ENCODE data around the gene SORCS2.

DNA sequence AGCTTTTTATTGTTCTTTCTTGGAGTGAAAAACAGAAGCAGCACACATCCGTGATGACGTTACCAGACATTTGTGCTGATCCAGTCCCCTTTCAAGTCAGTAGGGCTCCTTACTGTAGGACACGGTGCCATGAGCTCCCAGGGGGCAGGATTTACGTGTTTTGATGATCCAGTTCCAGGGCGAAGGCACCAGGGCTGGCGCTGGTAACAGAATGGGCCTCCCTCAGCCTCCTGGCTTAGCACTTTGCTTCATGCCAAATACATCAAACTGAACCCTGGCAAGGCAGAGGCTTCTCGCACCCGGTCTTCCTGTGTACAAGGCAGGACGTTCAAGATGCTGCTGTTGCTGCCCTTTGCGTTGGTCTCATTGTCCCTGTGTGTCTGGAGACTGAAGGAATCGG is 309.0 kb downstream of the SORCS2 start:
- TF ChIP-seq, protein P1, sequence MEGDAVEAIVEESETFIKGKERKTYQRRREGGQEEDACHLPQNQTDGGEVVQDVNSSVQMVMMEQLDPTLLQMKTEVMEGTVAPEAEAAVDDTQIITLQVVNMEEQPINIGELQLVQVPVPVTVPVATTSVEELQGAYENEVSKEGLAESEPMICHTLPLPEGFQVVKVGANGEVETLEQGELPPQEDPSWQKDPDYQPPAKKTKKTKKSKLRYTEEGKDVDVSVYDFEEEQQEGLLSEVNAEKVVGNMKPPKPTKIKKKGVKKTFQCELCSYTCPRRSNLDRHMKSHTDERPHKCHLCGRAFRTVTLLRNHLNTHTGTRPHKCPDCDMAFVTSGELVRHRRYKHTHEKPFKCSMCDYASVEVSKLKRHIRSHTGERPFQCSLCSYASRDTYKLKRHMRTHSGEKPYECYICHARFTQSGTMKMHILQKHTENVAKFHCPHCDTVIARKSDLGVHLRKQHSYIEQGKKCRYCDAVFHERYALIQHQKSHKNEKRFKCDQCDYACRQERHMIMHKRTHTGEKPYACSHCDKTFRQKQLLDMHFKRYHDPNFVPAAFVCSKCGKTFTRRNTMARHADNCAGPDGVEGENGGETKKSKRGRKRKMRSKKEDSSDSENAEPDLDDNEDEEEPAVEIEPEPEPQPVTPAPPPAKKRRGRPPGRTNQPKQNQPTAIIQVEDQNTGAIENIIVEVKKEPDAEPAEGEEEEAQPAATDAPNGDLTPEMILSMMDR (optimal IDR thresholded peaks at IDR 0.05 in 1 of 3, IDR thresholded peaks at IDR 0.05 in 1 of 3, conservative IDR thresholded peaks at IDR 0.05 in 1 of 3; ENCODE audit: extremely low read depth in 1 of 3, insufficient read depth in 2 of 3, low read length in 3 of 3) = no peak
- TF ChIP-seq EZH2 (IDR thresholded peaks at IDR 0.05; ENCODE audit: low read length) = no peak

All from keratinocyte (primary cell).